ENCODE results near the gene REST.
"Not testable (repeated sequence)": the region's sequence is repeated elsewhere in the genome, so short reads cannot be mapped to it uniquely, and the experiment has no call there.

Gene REST, protein sequence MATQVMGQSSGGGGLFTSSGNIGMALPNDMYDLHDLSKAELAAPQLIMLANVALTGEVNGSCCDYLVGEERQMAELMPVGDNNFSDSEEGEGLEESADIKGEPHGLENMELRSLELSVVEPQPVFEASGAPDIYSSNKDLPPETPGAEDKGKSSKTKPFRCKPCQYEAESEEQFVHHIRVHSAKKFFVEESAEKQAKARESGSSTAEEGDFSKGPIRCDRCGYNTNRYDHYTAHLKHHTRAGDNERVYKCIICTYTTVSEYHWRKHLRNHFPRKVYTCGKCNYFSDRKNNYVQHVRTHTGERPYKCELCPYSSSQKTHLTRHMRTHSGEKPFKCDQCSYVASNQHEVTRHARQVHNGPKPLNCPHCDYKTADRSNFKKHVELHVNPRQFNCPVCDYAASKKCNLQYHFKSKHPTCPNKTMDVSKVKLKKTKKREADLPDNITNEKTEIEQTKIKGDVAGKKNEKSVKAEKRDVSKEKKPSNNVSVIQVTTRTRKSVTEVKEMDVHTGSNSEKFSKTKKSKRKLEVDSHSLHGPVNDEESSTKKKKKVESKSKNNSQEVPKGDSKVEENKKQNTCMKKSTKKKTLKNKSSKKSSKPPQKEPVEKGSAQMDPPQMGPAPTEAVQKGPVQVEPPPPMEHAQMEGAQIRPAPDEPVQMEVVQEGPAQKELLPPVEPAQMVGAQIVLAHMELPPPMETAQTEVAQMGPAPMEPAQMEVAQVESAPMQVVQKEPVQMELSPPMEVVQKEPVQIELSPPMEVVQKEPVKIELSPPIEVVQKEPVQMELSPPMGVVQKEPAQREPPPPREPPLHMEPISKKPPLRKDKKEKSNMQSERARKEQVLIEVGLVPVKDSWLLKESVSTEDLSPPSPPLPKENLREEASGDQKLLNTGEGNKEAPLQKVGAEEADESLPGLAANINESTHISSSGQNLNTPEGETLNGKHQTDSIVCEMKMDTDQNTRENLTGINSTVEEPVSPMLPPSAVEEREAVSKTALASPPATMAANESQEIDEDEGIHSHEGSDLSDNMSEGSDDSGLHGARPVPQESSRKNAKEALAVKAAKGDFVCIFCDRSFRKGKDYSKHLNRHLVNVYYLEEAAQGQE

DNA sequence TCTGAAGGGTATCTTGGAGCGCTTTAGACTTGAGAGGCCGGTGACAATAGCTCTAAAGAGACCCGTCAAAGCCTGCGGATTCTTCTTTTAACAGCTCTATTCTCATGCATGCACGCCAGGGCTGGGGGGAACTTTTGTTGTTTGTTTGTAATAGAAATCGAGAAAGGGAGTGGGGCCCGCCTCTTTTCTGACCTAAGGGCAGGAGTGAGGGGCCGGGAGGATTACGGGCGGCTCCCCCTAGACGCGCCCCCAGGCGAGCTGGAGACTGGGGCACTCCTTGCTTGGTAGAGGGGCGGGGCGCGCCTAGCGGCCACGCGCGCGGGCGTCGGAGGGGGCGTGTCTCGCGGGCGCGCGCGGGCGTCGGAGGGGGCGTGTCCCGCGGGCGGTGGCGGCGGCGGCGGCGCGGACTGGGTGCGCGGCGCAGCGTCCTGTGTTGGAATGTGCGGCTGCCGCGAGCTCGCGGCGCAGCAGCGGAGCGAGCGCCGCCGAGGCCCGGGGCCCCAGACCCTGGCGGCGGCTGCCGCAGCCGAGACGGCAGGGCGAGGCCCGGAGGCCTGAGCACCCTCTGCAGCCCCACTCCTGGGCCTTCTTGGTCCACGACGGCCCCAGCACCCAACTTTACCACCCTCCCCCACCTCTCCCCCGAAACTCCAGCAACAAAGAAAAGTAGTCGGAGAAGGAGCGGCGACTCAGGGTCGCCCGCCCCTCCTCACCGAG is at the start of gene REST:
Gene REST (plus strand): TSS at position 412 of the 717 bp plus-strand sequence. CDS start 2,739 bp downstream, outside the sequence.
- peak; percentile 49 to 60 for DNase-seq

GRCh38 chr4:56859841-56860240 is 47.9 kb upstream of the REST start:
- DNase-seq, result no peak

- no peak for DNase-seq
Measured at GRCh38 chr4:56860781-56861180, 46.9 kb upstream of the REST start.

GRCh38 chr4:56861360-56861759 is 46.3 kb upstream of the REST start:
- no peak for DNase-seq

- DNase-seq, result peak; percentile 40 to 43
Measured at GRCh38 chr4:56863441-56864139, 44.1 kb upstream of the REST start.

- no peak for DNase-seq
Measured at GRCh38 chr4:56870946-56871345, 36.8 kb upstream of the REST start.

GRCh38 chr4:56871371-56871866 is 36.3 kb upstream of the REST start:
- DNase-seq, result no peak

- no peak for DNase-seq
Measured at GRCh38 chr4:56874166-56874565, 33.5 kb upstream of the REST start.

- no peak for DNase-seq
Measured at GRCh38 chr4:56874923-56875322, 32.8 kb upstream of the REST start.

- DNase-seq, result no peak
Measured at GRCh38 chr4:56876264-56876663, 31.4 kb upstream of the REST start.

GRCh38 chr4:56879996-56880395 is 27.7 kb upstream of the REST start:
- no peak for DNase-seq

- peak in 1 of 2 experiments; percentile 1 for DNase-seq
Measured at GRCh38 chr4:56880572-56880971, 27.1 kb upstream of the REST start.

DNA sequence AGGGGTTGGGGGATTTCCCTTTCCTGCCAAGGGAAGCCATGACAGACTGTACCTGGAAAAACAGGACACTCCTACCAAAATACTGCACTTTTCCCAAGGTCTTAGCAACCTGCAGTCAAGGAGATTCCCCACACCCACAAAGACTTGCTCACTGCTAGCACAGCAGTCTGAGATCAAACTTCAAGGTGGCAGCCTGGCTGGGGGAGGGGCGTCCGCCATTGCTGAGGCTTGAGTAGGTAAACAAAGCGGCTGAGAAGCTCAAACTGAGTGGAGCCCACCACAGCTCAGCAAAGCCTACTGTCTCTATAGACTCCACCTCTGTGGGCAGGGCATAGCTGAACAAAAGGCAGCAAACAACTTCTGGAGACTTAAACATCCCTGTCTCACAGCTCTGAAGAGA is 23.2 kb upstream of the REST start:
- DNase-seq, result not testable (repeated sequence)

GRCh38 chr4:56892691-56893090 is 15.0 kb upstream of the REST start:
- peak in 1 of 2 experiments; percentile 12 for DNase-seq

GRCh38 chr4:56897842-56898241 is 9.9 kb upstream of the REST start:
- DNase-seq, result not testable (repeated sequence)

- not testable (repeated sequence) for DNase-seq
Measured at GRCh38 chr4:56900186-56900585, 7.5 kb upstream of the REST start.

- no peak for DNase-seq
Measured at GRCh38 chr4:56902703-56903102, 5.0 kb upstream of the REST start.

DNA sequence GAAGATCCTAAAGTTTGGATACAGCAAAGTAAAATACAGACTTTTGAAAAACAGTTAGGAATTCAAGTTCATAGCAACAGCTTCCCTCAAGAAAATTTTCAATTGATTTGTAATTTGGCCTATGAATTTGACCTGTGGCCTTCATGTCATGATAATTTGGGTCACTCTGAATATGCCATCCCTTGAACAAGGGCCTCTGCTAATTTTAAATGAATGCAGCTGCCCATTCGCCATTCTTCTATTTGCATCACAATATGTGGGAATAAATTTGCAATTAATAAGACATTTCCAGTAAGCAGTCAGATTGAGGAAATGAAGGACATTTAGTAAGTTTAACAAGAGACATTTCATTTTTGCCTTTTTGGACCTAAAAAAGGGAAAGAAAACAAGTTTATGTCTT is 1.9 kb upstream of the REST start:
- no peak for DNase-seq

- peak; percentile 4 to 8 for DNase-seq
Measured at GRCh38 chr4:56906489-56907393, 959 bp upstream of the REST start.

- DNase-seq, result peak; percentile 39 to 42
Measured at GRCh38 chr4:56908206-56909085, 746 bp downstream of the REST start.

All from AML-193 (cell line).